ENCODE data around the gene MAGI2. TPM values are rescaled to one million over a fixed set of nuclear protein-coding genes. Genes with fewer than 3 reads are reported as not detected.

The MAGI2 gene
- total and polyA plus RNA-seq, 2 experiments from 2014 or later, result 10.4 to 26.4 TPM

GRCh38 chr7:78066599-78066998 is 1386.9 kb downstream of the MAGI2 start:
- H4K20me1 ChIP-seq (replicated peaks; ENCODE audit: insufficient read depth), result no peaks in the 10 kb centered on the region
- H3K9me3 Mint-ChIP-seq, result no peaks in the 10 kb centered on the region

More at GRCh38 chr7:78066599-78066998, 1386.9 kb downstream of the MAGI2 start:
- ATAC-seq (no peak), DNase-seq (ENCODE audit: low spot score) (no peak)
- H3K27me3 Mint-ChIP-seq (ENCODE audit: insufficient read depth, low read depth, poor library complexity), result peaks cover under 1% of the 10 kb centered on the region
- no peaks in the 10 kb centered on the region for H3K36me3 Mint-ChIP-seq (ENCODE audit: low read depth)
- TF ChIP-seq CTCF (conservative IDR thresholded peaks at IDR 0.05; ENCODE audit: low read depth in 2 of 2) (no peak), NANOG (IDR thresholded peaks at IDR 0.05; ENCODE audit: borderline replicate concordance) (no peak), EZH2phosphoT487 (IDR thresholded peaks at IDR 0.05; ENCODE audit: unreplicated experiment) (no peak), JUNB (IDR thresholded peaks at IDR 0.05; ENCODE audit: unreplicated experiment) (no peak), CREB1 (CRISPR knock-in tag; IDR thresholded peaks at IDR 0.05; ENCODE audit: low read depth) (no peak), ZNF331 (CRISPR knock-in tag; IDR thresholded peaks at IDR 0.05; ENCODE audit: low read depth) (no peak), POLR2AphosphoS5 (IDR thresholded peaks at IDR 0.05; ENCODE audit: low read depth) (no peak)
- TF ChIP-seq, protein P1, sequence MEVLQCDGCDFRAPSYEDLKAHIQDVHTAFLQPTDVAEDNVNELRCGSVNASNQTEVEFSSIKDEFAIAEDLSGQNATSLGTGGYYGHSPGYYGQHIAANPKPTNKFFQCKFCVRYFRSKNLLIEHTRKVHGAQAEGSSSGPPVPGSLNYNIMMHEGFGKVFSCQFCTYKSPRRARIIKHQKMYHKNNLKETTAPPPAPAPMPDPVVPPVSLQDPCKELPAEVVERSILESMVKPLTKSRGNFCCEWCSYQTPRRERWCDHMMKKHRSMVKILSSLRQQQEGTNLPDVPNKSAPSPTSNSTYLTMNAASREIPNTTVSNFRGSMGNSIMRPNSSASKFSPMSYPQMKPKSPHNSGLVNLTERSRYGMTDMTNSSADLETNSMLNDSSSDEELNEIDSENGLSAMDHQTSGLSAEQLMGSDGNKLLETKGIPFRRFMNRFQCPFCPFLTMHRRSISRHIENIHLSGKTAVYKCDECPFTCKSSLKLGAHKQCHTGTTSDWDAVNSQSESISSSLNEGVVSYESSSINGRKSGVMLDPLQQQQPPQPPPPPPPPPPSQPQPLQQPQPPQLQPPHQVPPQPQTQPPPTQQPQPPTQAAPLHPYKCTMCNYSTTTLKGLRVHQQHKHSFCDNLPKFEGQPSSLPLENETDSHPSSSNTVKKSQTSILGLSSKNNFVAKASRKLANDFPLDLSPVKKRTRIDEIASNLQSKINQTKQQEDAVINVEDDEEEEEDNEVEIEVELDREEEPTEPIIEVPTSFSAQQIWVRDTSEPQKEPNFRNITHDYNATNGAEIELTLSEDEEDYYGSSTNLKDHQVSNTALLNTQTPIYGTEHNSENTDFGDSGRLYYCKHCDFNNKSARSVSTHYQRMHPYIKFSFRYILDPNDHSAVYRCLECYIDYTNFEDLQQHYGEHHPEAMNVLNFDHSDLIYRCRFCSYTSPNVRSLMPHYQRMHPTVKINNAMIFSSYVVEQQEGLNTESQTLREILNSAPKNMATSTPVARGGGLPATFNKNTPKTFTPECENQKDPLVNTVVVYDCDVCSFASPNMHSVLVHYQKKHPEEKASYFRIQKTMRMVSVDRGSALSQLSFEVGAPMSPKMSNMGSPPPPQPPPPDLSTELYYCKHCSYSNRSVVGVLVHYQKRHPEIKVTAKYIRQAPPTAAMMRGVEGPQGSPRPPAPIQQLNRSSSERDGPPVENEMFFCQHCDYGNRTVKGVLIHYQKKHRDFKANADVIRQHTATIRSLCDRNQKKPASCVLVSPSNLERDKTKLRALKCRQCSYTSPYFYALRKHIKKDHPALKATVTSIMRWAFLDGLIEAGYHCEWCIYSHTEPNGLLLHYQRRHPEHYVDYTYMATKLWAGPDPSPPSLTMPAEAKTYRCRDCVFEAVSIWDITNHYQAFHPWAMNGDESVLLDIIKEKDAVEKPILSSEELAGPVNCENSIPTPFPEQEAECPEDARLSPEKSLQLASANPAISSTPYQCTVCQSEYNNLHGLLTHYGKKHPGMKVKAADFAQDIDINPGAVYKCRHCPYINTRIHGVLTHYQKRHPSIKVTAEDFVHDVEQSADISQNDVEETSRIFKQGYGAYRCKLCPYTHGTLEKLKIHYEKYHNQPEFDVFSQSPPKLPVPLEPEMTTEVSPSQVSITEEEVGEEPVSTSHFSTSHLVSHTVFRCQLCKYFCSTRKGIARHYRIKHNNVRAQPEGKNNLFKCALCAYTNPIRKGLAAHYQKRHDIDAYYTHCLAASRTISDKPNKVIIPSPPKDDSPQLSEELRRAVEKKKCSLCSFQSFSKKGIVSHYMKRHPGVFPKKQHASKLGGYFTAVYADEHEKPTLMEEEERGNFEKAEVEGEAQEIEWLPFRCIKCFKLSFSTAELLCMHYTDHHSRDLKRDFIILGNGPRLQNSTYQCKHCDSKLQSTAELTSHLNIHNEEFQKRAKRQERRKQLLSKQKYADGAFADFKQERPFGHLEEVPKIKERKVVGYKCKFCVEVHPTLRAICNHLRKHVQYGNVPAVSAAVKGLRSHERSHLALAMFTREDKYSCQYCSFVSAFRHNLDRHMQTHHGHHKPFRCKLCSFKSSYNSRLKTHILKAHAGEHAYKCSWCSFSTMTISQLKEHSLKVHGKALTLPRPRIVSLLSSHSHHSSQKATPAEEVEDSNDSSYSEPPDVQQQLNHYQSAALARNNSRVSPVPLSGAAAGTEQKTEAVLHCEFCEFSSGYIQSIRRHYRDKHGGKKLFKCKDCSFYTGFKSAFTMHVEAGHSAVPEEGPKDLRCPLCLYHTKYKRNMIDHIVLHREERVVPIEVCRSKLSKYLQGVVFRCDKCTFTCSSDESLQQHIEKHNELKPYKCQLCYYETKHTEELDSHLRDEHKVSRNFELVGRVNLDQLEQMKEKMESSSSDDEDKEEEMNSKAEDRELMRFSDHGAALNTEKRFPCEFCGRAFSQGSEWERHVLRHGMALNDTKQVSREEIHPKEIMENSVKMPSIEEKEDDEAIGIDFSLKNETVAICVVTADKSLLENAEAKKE (CRISPR knock-in tag; IDR thresholded peaks at IDR 0.05), result no peak
- no peak overlapping the region for H3K4me3 Mint-ChIP-seq
- no peak overlapping the region for H3K4me3 ChIP-seq
- H3F3A ChIP-seq (replicated peaks; ENCODE audit: low read depth), result no peaks in the 10 kb centered on the region
- no peaks in the 10 kb centered on the region for H3K27me3 ChIP-seq (ENCODE audit: insufficient read depth)
- H3K4me2 ChIP-seq, result no peak overlapping the region
- H3K4me1 Mint-ChIP-seq, result no peaks in the 10 kb centered on the region
- H3K36me3 ChIP-seq (ENCODE audit: insufficient read depth), result no peaks in the 10 kb centered on the region
- H2AFZ ChIP-seq, result no peak overlapping the region
- H3K27ac ChIP-seq (ENCODE audit: low read depth), result no peak overlapping the region
- H3K27ac Mint-ChIP-seq, result no peak overlapping the region
- no peaks in the 10 kb centered on the region for H3K79me2 ChIP-seq (replicated peaks; ENCODE audit: insufficient read depth)
- no peaks in the 10 kb centered on the region for H3K4me1 ChIP-seq (ENCODE audit: insufficient read depth)
- H3K9me2 ChIP-seq (ENCODE audit: insufficient read depth), result no peaks in the 10 kb centered on the region
